Breast epithelium (tissue), 3 donors: ENCODE results near the gene IMMP2L.

Experiments used
- POLR2AphosphoS5 ChIP-seq, 3 donors: sonication (generic); formaldehyde crosslinking; IDR thresholded peaks; one replicate each; pipeline ENCODE4 v1.6.1; 2017; ENCODE audit warnings: antibody characterized with exemption in 3 of 3
- TF ChIP-seq, protein P1 (sequence below), 3 donors: fragments of 450-650 bp; IDR thresholded peaks; one replicate each; pipeline ENCODE4 v1.5.1; 2016 to 2017; ENCODE audit warnings: antibody characterized with exemption in 3 of 3, mild to moderate bottlenecking in 3 of 3, moderate library complexity in 3 of 3

DNA sequence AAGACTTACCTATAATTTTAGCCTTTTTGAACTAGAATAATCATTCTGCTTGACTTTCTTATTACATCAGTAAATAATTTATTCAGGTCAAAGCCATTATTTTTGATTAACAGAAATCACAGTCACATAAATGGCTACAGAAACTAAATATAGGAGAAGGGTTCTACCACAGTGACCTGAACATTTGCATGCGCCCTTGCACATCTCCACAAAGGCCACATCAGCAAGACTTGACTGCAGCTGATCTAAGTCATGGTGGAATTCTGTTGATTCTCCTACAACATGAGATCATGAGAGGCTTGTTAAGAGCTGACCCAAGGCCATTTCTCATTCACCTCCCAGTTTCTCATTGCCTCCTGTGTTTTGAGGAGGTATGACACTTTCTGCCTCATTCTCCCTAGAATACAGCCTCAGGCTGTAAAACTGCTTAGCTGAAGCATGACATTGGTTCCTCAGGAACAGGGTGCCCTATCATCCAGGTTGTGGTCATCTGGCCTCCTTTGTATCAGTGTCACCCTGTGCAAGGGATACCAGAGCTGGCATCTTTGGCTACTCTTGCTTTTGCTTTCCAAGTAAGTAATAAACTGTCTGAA is 6.7 kb upstream of the IMMP2L start:
- TF ChIP-seq, protein P1, sequence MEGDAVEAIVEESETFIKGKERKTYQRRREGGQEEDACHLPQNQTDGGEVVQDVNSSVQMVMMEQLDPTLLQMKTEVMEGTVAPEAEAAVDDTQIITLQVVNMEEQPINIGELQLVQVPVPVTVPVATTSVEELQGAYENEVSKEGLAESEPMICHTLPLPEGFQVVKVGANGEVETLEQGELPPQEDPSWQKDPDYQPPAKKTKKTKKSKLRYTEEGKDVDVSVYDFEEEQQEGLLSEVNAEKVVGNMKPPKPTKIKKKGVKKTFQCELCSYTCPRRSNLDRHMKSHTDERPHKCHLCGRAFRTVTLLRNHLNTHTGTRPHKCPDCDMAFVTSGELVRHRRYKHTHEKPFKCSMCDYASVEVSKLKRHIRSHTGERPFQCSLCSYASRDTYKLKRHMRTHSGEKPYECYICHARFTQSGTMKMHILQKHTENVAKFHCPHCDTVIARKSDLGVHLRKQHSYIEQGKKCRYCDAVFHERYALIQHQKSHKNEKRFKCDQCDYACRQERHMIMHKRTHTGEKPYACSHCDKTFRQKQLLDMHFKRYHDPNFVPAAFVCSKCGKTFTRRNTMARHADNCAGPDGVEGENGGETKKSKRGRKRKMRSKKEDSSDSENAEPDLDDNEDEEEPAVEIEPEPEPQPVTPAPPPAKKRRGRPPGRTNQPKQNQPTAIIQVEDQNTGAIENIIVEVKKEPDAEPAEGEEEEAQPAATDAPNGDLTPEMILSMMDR (IDR thresholded peaks at IDR 0.05), result no peak
- TF ChIP-seq POLR2AphosphoS5 (IDR thresholded peaks at IDR 0.05), result no peak
